ENCODE measurements around the gene LIF.
A peak's percentile ranks its signal among the peaks of the same experiment; 100 is the strongest.

The LIF gene

DNA sequence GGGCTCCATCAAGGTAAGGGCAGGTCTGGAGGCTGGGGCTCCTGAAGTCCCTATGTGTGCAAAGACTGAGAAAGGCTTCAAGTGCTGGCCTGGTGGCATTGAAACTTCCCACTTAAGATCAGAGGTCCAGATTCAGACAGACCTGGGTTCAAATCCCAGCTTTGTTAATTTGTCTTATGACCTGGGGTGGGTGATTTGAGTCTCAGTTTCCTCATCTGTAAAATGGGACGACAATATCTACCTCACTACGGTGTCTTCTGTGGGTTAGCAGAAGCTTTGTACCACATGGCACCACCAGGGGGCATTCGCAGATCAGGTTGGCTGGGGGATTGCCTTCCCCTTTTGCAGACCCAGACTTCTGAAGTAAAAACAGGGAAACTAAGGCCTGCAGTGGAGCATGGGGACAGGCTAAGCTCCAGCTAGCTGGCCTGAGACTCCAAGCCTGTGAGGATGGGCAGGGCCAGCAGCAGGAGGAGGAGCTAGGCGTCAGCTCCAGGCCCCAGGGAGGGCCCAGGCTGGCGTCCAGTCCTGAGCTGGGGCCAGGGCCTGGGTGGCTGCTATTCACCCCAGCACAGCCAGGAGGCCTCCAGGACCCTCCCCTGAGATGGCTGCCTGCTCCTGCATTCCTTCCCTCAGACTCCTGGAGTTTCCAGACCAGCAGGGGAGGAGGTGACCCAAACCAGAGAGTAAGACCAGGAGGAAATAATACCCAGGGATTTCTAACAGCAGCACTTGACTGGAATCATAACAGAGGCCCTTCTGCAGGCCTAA, 41.3 kb upstream of the LIF start (continued):
- no peak for TF ChIP-seq REST (tag by site-specific recombination; IDR thresholded peaks at IDR 0.05)
- TF ChIP-seq HOXC10 (CRISPR knock-in tag; IDR thresholded peaks at IDR 0.05): no peak
- peak; percentile 87 for TF ChIP-seq ZNF654 (tag by site-specific recombination; IDR thresholded peaks at IDR 0.05; ENCODE audit: low read depth)
- TF ChIP-seq ZNF184 (tag by site-specific recombination; IDR thresholded peaks at IDR 0.05): no peak
- peak; percentile 36 for TF ChIP-seq ZNF335 (tag by site-specific recombination; conservative IDR thresholded peaks at IDR 0.05)
- TF ChIP-seq ZNF114 (tag by site-specific recombination; IDR thresholded peaks at IDR 0.05): no peak
- TF ChIP-seq ZNF501 (tag by site-specific recombination; IDR thresholded peaks at IDR 0.05): no peak
- TF ChIP-seq GFI1B (tag by site-specific recombination; IDR thresholded peaks at IDR 0.05): no peak
- TF ChIP-seq, protein P1, sequence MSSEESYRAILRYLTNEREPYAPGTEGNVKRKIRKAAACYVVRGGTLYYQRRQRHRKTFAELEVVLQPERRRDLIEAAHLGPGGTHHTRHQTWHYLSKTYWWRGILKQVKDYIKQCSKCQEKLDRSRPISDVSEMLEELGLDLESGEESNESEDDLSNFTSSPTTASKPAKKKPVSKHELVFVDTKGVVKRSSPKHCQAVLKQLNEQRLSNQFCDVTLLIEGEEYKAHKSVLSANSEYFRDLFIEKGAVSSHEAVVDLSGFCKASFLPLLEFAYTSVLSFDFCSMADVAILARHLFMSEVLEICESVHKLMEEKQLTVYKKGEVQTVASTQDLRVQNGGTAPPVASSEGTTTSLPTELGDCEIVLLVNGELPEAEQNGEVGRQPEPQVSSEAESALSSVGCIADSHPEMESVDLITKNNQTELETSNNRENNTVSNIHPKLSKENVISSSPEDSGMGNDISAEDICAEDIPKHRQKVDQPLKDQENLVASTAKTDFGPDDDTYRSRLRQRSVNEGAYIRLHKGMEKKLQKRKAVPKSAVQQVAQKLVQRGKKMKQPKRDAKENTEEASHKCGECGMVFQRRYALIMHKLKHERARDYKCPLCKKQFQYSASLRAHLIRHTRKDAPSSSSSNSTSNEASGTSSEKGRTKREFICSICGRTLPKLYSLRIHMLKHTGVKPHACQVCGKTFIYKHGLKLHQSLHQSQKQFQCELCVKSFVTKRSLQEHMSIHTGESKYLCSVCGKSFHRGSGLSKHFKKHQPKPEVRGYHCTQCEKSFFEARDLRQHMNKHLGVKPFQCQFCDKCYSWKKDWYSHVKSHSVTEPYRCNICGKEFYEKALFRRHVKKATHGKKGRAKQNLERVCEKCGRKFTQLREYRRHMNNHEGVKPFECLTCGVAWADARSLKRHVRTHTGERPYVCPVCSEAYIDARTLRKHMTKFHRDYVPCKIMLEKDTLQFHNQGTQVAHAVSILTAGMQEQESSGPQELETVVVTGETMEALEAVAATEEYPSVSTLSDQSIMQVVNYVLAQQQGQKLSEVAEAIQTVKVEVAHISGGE (tag by site-specific recombination; conservative IDR thresholded peaks at IDR 0.05; ENCODE audit: low read depth): no peak
- no peak for TF ChIP-seq BCL6B (tag by site-specific recombination; IDR thresholded peaks at IDR 0.05)
- TF ChIP-seq SALL2 (tag by site-specific recombination; IDR thresholded peaks at IDR 0.05; ENCODE audit: borderline replicate concordance): no peak
- no peak for TF ChIP-seq ZNF76 (tag by site-specific recombination; IDR thresholded peaks at IDR 0.05; ENCODE audit: borderline replicate concordance, low read depth)
- no peak for TF ChIP-seq ELK4 (IDR thresholded peaks at IDR 0.05; ENCODE audit: borderline replicate concordance, low read depth, low read length)
- TF ChIP-seq ZNF830 (tag by site-specific recombination; IDR thresholded peaks at IDR 0.05; ENCODE audit: low read depth): no peak
- no peak for TF ChIP-seq ZNF423 (tag by site-specific recombination; IDR thresholded peaks at IDR 0.05)
- TF ChIP-seq ZNF175 (tag by site-specific recombination; IDR thresholded peaks at IDR 0.05): no peak
- no peak for TF ChIP-seq ZNF433 (tag by site-specific recombination; IDR thresholded peaks at IDR 0.05; ENCODE audit: low read depth)
- no peak for TF ChIP-seq ZNF777 (tag by site-specific recombination; IDR thresholded peaks at IDR 0.05; ENCODE audit: borderline replicate concordance)
- no peak for TF ChIP-seq ZNF211 (tag by site-specific recombination; IDR thresholded peaks at IDR 0.05; ENCODE audit: low read depth)
- TF ChIP-seq ZNF670 (tag by site-specific recombination; IDR thresholded peaks at IDR 0.05; ENCODE audit: low read depth): no peak
- TF ChIP-seq ZNF549 (tag by site-specific recombination; IDR thresholded peaks at IDR 0.05): no peak
- no peak for TF ChIP-seq KLF7 (tag by site-specific recombination; IDR thresholded peaks at IDR 0.05; ENCODE audit: borderline replicate concordance)
- no peak for TF ChIP-seq ZNF510 (tag by site-specific recombination; IDR thresholded peaks at IDR 0.05; ENCODE audit: insufficient replicate concordance)
- peak; percentile 62; the same call in 1 of the 2 replicates for TF ChIP-seq ZNF24 (tag by site-specific recombination; IDR thresholded peaks at IDR 0.05)
- 0 out of 2 replicates have a peak, but pooled peaks have one; percentile 48 for TF ChIP-seq ZNF2 (tag by site-specific recombination; IDR thresholded peaks at IDR 0.05)
- TF ChIP-seq, protein P2, sequence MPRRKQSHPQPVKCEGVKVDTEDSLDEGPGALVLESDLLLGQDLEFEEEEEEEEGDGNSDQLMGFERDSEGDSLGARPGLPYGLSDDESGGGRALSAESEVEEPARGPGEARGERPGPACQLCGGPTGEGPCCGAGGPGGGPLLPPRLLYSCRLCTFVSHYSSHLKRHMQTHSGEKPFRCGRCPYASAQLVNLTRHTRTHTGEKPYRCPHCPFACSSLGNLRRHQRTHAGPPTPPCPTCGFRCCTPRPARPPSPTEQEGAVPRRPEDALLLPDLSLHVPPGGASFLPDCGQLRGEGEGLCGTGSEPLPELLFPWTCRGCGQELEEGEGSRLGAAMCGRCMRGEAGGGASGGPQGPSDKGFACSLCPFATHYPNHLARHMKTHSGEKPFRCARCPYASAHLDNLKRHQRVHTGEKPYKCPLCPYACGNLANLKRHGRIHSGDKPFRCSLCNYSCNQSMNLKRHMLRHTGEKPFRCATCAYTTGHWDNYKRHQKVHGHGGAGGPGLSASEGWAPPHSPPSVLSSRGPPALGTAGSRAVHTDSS (tag by site-specific recombination; IDR thresholded peaks at IDR 0.05): 0 out of 2 replicates have a peak, but pooled peaks have one; percentile 15
- TF ChIP-seq, protein P3, sequence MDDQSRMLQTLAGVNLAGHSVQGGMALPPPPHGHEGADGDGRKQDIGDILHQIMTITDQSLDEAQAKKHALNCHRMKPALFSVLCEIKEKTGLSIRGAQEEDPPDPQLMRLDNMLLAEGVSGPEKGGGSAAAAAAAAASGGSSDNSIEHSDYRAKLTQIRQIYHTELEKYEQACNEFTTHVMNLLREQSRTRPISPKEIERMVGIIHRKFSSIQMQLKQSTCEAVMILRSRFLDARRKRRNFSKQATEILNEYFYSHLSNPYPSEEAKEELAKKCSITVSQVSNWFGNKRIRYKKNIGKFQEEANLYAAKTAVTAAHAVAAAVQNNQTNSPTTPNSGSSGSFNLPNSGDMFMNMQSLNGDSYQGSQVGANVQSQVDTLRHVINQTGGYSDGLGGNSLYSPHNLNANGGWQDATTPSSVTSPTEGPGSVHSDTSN (CRISPR knock-in tag; IDR thresholded peaks at IDR 0.05): peak; percentile 24; the same call in 1 of the 2 replicates

Measured in HEK293 (cell line).